ENCODE results near the gene ATF6.
A peak's percentile ranks its signal among the peaks of the same experiment; 100 is the strongest.
"Not testable (repeated sequence)": the region's sequence is repeated elsewhere in the genome, so short reads cannot be mapped to it uniquely, and the experiment has no call there.

The ATF6 gene

GRCh38 chr1:161721738-161722343 lies 44.3 kb upstream of the ATF6 start:
- TF ChIP-seq CTCF (IDR thresholded peaks at IDR 0.05; ENCODE audit: insufficient read depth, low read length, missing control alignments) = no peak
- ChIA-PET CTCF (interaction anchor here (0.7 to 1.4 kb wide), 4 partner anchors 14 to 234 kb away, joined by 3 to 4 read pairs (median 3); no protein-coding TSS in a partner anchor), POLR2A (interaction anchor here (1.5 kb wide), 1 partner anchor 15 kb away, joined by 4 read pairs; no protein-coding TSS in a partner anchor)
- no peak for DNase-seq (ENCODE audit: low read depth, low spot score)
- H3K4me3 ChIP-seq (ENCODE audit: low read depth, low read length) = no peak overlapping the region

GRCh38 chr1:161722406-161722805 lies 43.7 kb upstream of the ATF6 start:
- no peak for TF ChIP-seq CTCF (IDR thresholded peaks at IDR 0.05; ENCODE audit: insufficient read depth, low read length, missing control alignments)
- CTCF ChIA-PET = interaction anchor here (0.7 to 1.4 kb wide), 4 partner anchors 13 to 235 kb away, joined by 3 to 4 read pairs (median 3); no protein-coding TSS in a partner anchor
- POLR2A ChIA-PET = interaction anchor here (1.5 kb wide), 1 partner anchor 16 kb away, joined by 4 read pairs; no protein-coding TSS in a partner anchor
- H3K4me3 ChIP-seq (ENCODE audit: low read depth, low read length) = no peak overlapping the region
- DNase-seq (ENCODE audit: low read depth, low spot score) = no peak

- DNase-seq (ENCODE audit: low read depth, low spot score) = no peak
- CTCF ChIA-PET = interaction anchor here (1.2 kb wide), 1 partner anchor 8 kb away, joined by 4 read pairs; no protein-coding TSS in a partner anchor
- POLR2A ChIA-PET = interaction anchor here (0.6 kb wide), 1 partner anchor 410 kb away, joined by 3 read pairs; the partner anchor contains the start of gene SDHC
- no peak overlapping the region for H3K4me3 ChIP-seq (ENCODE audit: low read depth, low read length)
- no peak for TF ChIP-seq CTCF (IDR thresholded peaks at IDR 0.05; ENCODE audit: insufficient read depth, low read length, missing control alignments)
Measured at GRCh38 chr1:161723459-161724141, 42.5 kb upstream of the ATF6 start.

- DNase-seq (ENCODE audit: low read depth, low spot score); POLR2A ChIA-PET: not testable (repeated sequence)
- H3K4me3 ChIP-seq (ENCODE audit: low read depth, low read length) = peak overlapping the region; percentile 75
- CTCF ChIA-PET = interaction anchor here (0.6 to 2.9 kb wide), 8 partner anchors 11 to 240 kb away, joined by 3 to 28 read pairs (median 9); no protein-coding TSS in a partner anchor
Measured at GRCh38 chr1:161725258-161725907, 40.7 kb upstream of the ATF6 start.

- DNase-seq (ENCODE audit: low read depth, low spot score) = no peak
- peak; percentile 55 for TF ChIP-seq CTCF (IDR thresholded peaks at IDR 0.05; ENCODE audit: insufficient read depth, low read length, missing control alignments)
- peak overlapping the region; percentile 75 for H3K4me3 ChIP-seq (ENCODE audit: low read depth, low read length)
- ChIA-PET CTCF (interaction anchor here (0.7 to 2.9 kb wide), 10 partner anchors 9 to 240 kb away, joined by 3 to 28 read pairs (median 8); partner anchors contain the start of genes DUSP12 and FCRLA), POLR2A (interaction anchor here (1.1 to 1.5 kb wide), 2 partner anchors 13 to 24 kb away, joined by 4 to 5 read pairs; partner anchors contain the start of gene DUSP12)
Measured at GRCh38 chr1:161725908-161726472, 40.1 kb upstream of the ATF6 start.

Measured in AG04449 (cell line).